Left kidney (tissue), 8 donors: ENCODE results near the gene DENND5B. TPM values are rescaled to one million over a fixed set of nuclear protein-coding genes. Genes with fewer than 3 reads are reported as not detected.
"Not testable (repeated sequence)": the region's sequence is repeated elsewhere in the genome, so short reads cannot be mapped to it uniquely, and the experiment has no call there.

Experiments
- DNase-seq: peaks from one replicate; pipeline ENCODE4 v3.0.0-alpha.2; 2013
- long read RNA-seq, 8 donors: transcript quantifications; one replicate each; lab custom pipeline, GENCODE V29; 2026
- polyA plus RNA-seq: library from polyadenylated mRNA; unstranded; fragments of 120-200 nt; gene quantifications from one replicate; pipeline ENCODE4 v1.2.1, GENCODE V29; 2013; ENCODE audit not compliant: insufficient read length

Gene DENND5B
- polyA plus RNA-seq: 35.9 TPM
- long read RNA-seq, donor 1, full-length matches to known transcripts: 2 of 8 reads
- long read RNA-seq, donor 1, partial matches to known transcripts: 6 of 8 reads
- long read RNA-seq, donor 1, other reads (novel, unspliced or antisense): 0 of 8 reads
- long read RNA-seq, donor 2, full-length matches to known transcripts: 1 of 7 reads
- long read RNA-seq, donor 2, partial matches to known transcripts: 6 of 7 reads
- long read RNA-seq, donor 2, other reads (novel, unspliced or antisense): 0 of 7 reads
- long read RNA-seq, donor 3, full-length matches to known transcripts: 2 of 2 reads
- long read RNA-seq, donor 3, partial matches to known transcripts: 0 of 2 reads
- long read RNA-seq, donor 3, other reads (novel, unspliced or antisense): 0 of 2 reads
- long read RNA-seq, donor 4: 0 reads
- long read RNA-seq, donor 5, full-length matches to known transcripts: 2 of 2 reads
- long read RNA-seq, donor 5, partial matches to known transcripts: 0 of 2 reads
- long read RNA-seq, donor 5, other reads (novel, unspliced or antisense): 0 of 2 reads
- long read RNA-seq, donor 6, full-length matches to known transcripts: 3 of 31 reads
- long read RNA-seq, donor 6, partial matches to known transcripts: 28 of 31 reads
- long read RNA-seq, donor 6, other reads (novel, unspliced or antisense): 0 of 31 reads
- long read RNA-seq, donor 7, full-length matches to known transcripts: 1 of 1 reads
- long read RNA-seq, donor 7, partial matches to known transcripts: 0 of 1 reads
- long read RNA-seq, donor 7, other reads (novel, unspliced or antisense): 0 of 1 reads
- long read RNA-seq, donor 8: 0 reads

- peak; percentile 80 for DNase-seq
These were observed at the start of gene DENND5B for GRCh38 chr12:31590642-31591379. TSS of gene DENND5B (minus strand) at chr12:31591136. CDS start at chr12:31590832, 304 bp downstream.

GRCh38 chr12:31634620-31635019 is 43.7 kb upstream of the DENND5B start:
- no peak for DNase-seq

- DNase-seq: no peak
These were observed 42.5 kb upstream of the DENND5B start for GRCh38 chr12:31633464-31633863.

DNA sequence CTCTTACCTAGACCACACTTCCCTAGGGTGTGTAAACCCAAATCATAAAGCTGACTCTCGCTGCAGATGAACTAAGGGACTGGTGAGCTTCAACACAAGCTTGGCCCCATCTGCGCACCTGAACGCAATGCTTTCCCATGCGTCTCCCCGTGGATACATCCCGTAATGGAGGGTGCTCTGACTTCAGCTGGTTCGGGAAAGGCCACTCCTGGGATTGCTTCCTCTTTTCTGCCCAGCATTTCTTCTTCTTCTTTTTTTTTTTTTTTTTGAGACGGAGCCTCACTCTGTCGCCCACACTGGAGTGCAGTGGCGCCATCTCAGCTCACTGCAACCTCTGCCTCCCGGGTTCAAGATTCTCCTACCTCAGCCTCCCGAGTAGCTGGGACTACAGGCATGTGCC is 40.9 kb upstream of the DENND5B start:
- DNase-seq: no peak

DNA sequence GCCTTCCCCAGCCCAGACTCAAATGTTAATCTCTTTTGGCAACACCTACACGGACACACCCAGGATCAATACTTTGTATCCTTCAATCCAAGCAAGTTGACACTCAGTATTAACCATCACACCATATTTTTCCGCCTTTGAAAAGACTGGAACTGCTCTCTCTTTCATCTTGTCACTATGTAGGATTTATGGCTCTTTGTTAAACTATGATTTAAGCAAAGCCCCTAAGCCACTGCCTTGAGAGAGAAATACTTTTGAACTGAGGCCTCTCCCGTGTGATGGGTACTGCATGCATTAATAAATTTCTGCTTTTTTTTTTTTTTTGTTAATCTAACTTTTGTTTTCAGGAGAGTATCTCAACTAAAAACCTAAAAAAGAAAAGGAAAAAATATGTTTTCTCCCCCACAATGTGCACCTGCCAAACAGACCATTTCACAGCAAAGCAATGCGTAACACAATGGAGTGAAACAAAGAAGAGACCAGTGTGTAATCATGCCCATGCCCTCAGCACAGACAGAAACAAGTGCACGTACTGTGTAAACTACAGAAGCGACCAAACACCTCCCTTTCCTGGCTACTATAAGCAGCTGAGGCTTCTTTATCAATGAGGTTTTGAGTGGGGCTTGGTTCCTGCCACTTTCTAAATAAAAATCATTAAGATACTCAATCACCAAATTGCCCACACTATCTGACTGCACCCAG is 40.2 kb upstream of the DENND5B start:
- no peak for DNase-seq

GRCh38 chr12:31629756-31630732 is 39.1 kb upstream of the DENND5B start:
- DNase-seq: peak; percentile 73

DNA sequence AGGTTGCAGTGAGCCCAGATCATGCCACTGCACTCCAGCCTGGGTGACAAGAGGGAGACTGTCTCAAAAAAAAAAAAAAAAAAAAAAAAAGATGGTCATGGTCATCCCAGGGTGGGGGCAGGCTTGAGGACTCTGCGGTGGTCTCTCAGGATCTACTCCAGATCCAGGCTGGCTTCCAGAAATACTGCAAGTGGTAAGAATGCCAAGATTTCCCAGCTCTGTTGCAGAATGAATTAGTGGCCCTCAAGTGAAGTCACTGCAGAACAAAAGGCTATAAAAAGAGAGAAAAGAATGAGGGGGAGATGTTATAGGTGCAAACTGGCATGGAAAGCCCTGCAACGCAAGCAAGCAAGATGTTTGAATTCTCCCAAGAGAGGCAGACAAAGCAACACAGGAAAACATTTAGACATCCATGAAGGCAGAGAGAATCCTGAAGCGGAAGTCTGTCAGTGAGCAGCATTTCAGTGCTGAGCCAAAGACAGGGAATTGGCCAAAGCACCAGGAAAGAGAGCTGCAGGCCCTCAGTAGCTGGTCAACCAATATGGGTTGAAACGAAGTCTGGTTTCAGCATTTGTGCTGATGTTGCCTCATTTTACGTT is 36.6 kb upstream of the DENND5B start:
- no peak for DNase-seq

DNA sequence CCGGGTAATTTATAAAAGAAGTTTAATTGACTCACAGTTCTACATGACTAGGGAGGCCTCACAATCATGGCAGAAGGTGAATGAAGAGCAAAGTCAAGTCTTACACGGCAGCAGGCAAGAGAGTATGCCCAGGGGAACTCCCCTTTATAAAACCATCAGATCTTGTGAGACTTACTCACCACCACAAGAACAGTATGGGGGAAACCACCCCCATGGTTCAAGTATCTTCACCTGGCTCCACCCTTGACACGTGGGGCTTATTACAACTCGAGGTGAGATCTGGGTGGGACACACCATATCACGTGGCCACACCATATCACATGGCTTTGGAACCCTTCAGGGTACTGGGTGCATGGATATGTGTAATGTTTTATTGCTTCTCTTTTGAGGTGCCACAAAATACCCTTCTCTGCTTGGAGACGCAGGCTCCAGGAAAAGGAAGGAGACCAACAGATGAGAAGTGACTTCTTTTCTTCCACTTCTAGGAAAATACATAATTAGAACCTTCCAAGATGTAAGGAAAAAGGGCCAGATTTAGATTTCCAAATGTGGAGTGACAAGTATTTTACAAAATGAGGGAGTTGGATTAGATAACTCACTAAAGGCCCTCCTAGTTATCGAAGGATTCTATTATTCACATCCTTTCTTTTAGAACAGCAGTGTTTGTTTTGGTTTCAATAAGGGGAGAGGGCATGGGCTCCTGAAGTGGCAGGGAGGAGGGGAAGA is 35.5 kb upstream of the DENND5B start:
- no peak for DNase-seq

DNA sequence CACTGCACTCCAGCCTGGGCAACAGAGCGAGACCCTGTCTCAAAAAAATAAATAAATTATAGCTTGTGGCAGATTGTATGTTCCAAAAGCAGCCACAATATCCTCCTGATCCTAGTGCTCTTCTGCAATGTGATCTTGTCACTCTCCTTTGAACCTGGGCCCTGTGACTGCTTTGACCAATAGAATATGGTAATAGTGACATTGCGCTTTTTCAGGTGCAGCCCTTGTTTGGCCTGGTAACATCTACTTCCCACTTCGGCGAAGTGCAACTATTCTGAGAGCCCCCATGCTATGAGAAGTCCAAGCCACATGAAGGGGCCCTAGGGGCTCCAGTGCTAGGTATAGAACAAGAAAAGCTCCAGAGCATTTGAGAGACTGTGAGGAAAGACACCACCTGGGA is 31.1 kb upstream of the DENND5B start:
- DNase-seq: no peak

- DNase-seq: no peak
These were observed 29.4 kb upstream of the DENND5B start for GRCh38 chr12:31620311-31620710.

DNA sequence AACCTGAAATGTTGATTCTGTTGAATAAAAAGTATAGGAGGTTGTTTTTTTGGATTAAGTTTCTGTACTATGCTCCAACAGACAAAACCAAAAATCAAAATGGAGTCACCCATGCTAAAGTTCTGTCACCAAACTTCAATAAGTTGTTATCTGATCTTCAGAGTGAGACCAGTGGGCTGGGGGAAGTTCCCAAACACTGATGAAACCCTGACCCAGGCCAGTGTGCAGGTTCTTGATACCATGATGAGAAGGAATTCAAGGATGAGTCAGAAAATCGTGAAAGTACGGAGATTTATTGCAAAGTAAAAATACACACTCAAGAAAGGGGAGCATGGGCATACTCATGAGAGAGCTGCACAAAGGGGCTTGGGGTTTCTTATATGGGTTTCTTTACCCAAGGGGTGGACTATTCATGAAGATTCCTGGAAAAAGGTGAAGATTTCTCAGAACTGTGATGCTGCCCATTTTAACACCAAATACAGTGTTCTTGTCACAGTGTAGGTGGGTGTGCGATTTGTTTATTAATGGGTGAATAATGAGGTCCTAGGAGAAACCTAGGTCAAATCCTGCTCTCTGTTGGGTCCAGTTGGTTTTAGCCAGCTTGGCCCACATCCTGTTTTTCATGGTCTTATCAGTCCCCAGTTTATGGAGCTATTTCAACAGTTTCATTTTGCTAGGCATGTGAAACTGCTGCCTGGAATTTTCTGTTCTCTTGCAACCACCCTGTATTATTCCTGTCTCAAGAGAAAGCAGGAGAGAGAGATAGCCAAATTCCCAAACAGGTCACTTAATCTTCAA is 27.5 kb upstream of the DENND5B start:
- no peak for DNase-seq

DNA sequence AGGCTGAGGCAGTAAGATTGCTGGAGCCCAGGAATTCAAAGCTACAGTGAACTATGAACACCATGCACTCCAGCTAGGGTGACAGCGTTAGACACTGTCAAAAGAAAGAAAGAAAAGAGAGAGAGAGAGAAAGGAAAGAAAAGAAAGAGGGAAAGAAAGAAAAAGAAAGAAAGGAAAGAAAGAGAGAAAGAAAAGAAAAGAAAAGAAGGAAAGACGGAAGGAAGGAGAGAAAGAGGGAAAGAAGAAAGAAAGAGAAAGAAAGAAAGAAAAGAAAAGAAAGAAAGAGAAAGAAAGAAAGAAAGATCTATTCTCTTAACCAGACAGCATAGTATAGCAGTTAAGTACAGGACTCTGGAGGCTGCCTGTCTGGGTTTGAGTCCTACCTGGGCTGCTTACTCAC is 21.9 kb upstream of the DENND5B start:
- DNase-seq: no peak

DNA sequence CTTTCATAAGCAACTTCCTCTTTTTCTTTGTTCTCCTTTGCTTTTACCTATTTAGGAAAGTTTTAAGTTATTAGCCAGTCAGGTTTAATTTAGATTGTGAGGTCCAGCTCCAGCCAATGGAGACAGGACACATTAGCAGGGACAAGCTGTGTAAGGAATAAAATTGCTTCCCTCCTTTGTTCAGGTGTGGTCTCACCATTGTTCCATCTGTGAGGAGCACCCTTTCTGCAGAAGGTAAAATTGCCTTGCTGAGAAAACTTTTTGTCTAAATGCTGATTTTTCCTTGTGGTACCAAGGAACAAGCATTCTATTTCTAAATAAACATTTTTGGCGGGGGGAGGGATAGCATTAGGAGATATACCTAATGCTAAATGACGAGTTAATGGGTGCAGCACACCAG is 17.4 kb upstream of the DENND5B start:
- DNase-seq: not testable (repeated sequence)

- DNase-seq: no peak
These were observed 14.6 kb upstream of the DENND5B start for GRCh38 chr12:31605531-31605930.

- DNase-seq: no peak
These were observed 12.6 kb upstream of the DENND5B start for GRCh38 chr12:31603546-31604009.

- no peak for DNase-seq
These were observed 9.8 kb upstream of the DENND5B start for GRCh38 chr12:31600750-31601149.

- no peak for DNase-seq
These were observed 9.3 kb upstream of the DENND5B start for GRCh38 chr12:31600252-31600651.

- DNase-seq: no peak
These were observed 8.1 kb upstream of the DENND5B start for GRCh38 chr12:31599053-31599452.
